ENCODE measurements around the gene HS6ST3. TPM values are rescaled to one million over a fixed set of nuclear protein-coding genes. Genes with fewer than 3 reads are reported as not detected.

HS6ST3 gene
- total and polyA plus RNA-seq, 9 of the 15 experiments (the other 6 are each of a cell fraction or from before 2014, with no cell fraction given), result not detected

GRCh38 chr13:96696389-96696900 is 606.5 kb downstream of the HS6ST3 start:
- no peak overlapping the region for H3K27ac ChIP-seq (ENCODE audit: extremely low read depth, low read depth, low read length)
- ChIA-PET CTCF (ENCODE audit: low intra/inter-chr PET ratio) (no interaction called here), POLR2A (no interaction called here)

More at GRCh38 chr13:96696389-96696900, 606.5 kb downstream of the HS6ST3 start:
- ATAC-seq, result no peak
- DNase-seq (ENCODE audit: extremely low read depth in 1 of 4, low spot score in 3 of 4), result no peak
- H3K79me2 ChIP-seq (ENCODE audit: control insufficient read depth, insufficient read depth, low read length), result no peaks in the 10 kb centered on the region
- no peaks in the 10 kb centered on the region for H3K27me3 ChIP-seq (ENCODE audit: control insufficient read depth in 2 of 2, insufficient read depth in 2 of 2, low read length in 2 of 2)
- no peaks in the 10 kb centered on the region for H3K9me1 ChIP-seq (ENCODE audit: control insufficient read depth, insufficient read depth, low read length)
- no peaks in the 10 kb centered on the region for H3K9me3 ChIP-seq (replicated peaks; ENCODE audit: control insufficient read depth, insufficient read depth, low read depth, low read length)
- TF ChIP-seq NFE2L1 (tag; IDR thresholded peaks at IDR 0.05; ENCODE audit: borderline replicate concordance, low read depth) (no peak), EZH2 (IDR thresholded peaks at IDR 0.05; ENCODE audit: borderline replicate concordance, low read depth, low read length) (no peak), PKNOX1 (IDR thresholded peaks at IDR 0.05) (no peak), THRAP3 (IDR thresholded peaks at IDR 0.05; ENCODE audit: borderline replicate concordance) (no peak), SAP30 (IDR thresholded peaks at IDR 0.05; ENCODE audit: borderline replicate concordance, insufficient read depth, low read depth, low read length, poor library complexity, severe bottlenecking) (no peak), BCOR (IDR thresholded peaks at IDR 0.05) (no peak), E2F1 (CRISPR knock-in tag; IDR thresholded peaks at IDR 0.05) (no peak), ZNF445 (CRISPR knock-in tag; IDR thresholded peaks at IDR 0.05; ENCODE audit: low read depth) (no peak), U2AF1 (optimal IDR thresholded peaks at IDR 0.05; ENCODE audit: low read depth, low read length) (no peak), MXI1 (IDR thresholded peaks at IDR 0.05; ENCODE audit: low read depth, low read length) (no peak), MBD2 (IDR thresholded peaks at IDR 0.05; ENCODE audit: borderline replicate concordance, low read depth) (no peak), CREB5 (CRISPR knock-in tag; IDR thresholded peaks at IDR 0.05) (no peak), TRIM25 (IDR thresholded peaks at IDR 0.05; ENCODE audit: borderline replicate concordance) (no peak), RBBP5 (IDR thresholded peaks at IDR 0.05; ENCODE audit: borderline replicate concordance, insufficient read depth, low read length, poor library complexity, severe bottlenecking) (no peak), ZNF384 (IDR thresholded peaks at IDR 0.05; ENCODE audit: low read depth, low read length) (no peak)
- BruUV-seq (replicated peaks), result no TSS peak
- in situ Hi-C loops (cut with MboI) (no loop called here), intact Hi-C loops (cut with micrococcal nuclease) (no loop called here)
- no peak for FAIRE-seq
- no peak overlapping the region for H3K9ac ChIP-seq (ENCODE audit: insufficient read depth in 1 of 2, low read depth in 2 of 2, low read length in 2 of 2)
- no peak overlapping the region for H2AFZ ChIP-seq (ENCODE audit: low read depth, low read length)
- no peaks in the 10 kb centered on the region for H4K20me1 ChIP-seq (replicated peaks; ENCODE audit: control insufficient read depth, insufficient read depth, low read length)
- H3K4me3 ChIP-seq, result no peak overlapping the region
- no peaks in the 10 kb centered on the region for H3K4me1 ChIP-seq (replicated peaks in 1 of 2; ENCODE audit: control insufficient read depth in 2 of 2, insufficient read depth in 2 of 2, low read length in 2 of 2)
- H3K4me2 ChIP-seq (ENCODE audit: insufficient read depth, low read length), result no peak overlapping the region
- H3K36me3 ChIP-seq (ENCODE audit: control insufficient read depth, insufficient read depth, low read length), result no peaks in the 10 kb centered on the region
- WGBS (ENCODE audit: insufficient coverage, low coverage, missing lambda C conversion rate), result 0% methylated on average over 5 of the region's 6 CpGs
